Measurements from ENCODE around the gene LRIG3. TPM values are rescaled to one million over a fixed set of nuclear protein-coding genes. Genes with fewer than 3 reads are reported as not detected.
A peak's percentile ranks its signal among the peaks of the same experiment; 100 is the strongest.

Gene LRIG3
- total and polyA plus RNA-seq, 2 donors (not counting 3 experiments of a cell fraction or from before 2014, with no cell fraction given), result 55.5 to 55.7 TPM

- Histone ChIP-seq H3K9ac (replicated peaks; ENCODE audit: extremely low read depth, insufficient read depth, low read length) (no peak overlapping the region), H3K27ac (ENCODE audit: insufficient read depth, low read depth, low read length) (peak overlapping the region; percentile 20), H3K79me2 (ENCODE audit: control insufficient read depth, insufficient read depth, low read length) (no peaks in the 10 kb centered on the region), H2AFZ (ENCODE audit: low read depth, low read length) (peak overlapping the region; percentile 68), H3K36me3 (ENCODE audit: control insufficient read depth in 2 of 2, extremely low read depth in 1 of 2, insufficient read depth in 2 of 2, low read length in 2 of 2) (no peaks in the 10 kb centered on the region), H3K9me3 (replicated peaks; ENCODE audit: control insufficient read depth, insufficient read depth, low read length) (no peaks in the 10 kb centered on the region), H3K27me3 (ENCODE audit: control insufficient read depth in 2 of 2, insufficient read depth in 2 of 2, low read length in 2 of 2) (no peaks in the 10 kb centered on the region), H4K20me1 (replicated peaks; ENCODE audit: control insufficient read depth, extremely low read depth, insufficient read depth, low read length) (no peaks in the 10 kb centered on the region), H3K4me1 (ENCODE audit: control insufficient read depth, extremely low read depth, insufficient read depth, low read length) (peaks cover 36% of the 10 kb centered on the region), H3K4me3 (replicated peaks in 1 of 3; ENCODE audit: insufficient read depth in 1 of 3, low read depth in 1 of 3, low read length in 3 of 3) (no peak overlapping the region), H3K4me2 (ENCODE audit: insufficient read depth, low read length) (peak overlapping the region; percentile 92), H3K9me1 (replicated peaks; ENCODE audit: control insufficient read depth, extremely low read depth, insufficient read depth, low read length) (peaks cover 2% of the 10 kb centered on the region)
- dilution Hi-C loops (cut with MboI; ENCODE audit: extremely low pct_ligation_motif_present, low sequenced_read_pairs), result no loop called here
- no peak for DNase-seq (ENCODE audit: low read depth, low spot score)
- CTCF ChIA-PET, result interaction anchor here (1.0 to 1.7 kb wide), 6 partner anchors 8 to 19 kb away, joined by 3 to 6 read pairs (median 4); no protein-coding TSS in a partner anchor
- no TSS peak for BruUV-seq (replicated peaks)
- intact Hi-C loops (cut with micrococcal nuclease), result no loop called here
- POLR2A ChIA-PET, result no interaction called here
- no peak for TF ChIP-seq GATA2 (IDR thresholded peaks at IDR 0.05; ENCODE audit: insufficient read depth, insufficient read length, low read depth, low read length)
- TF ChIP-seq POLR2A (IDR thresholded peaks at IDR 0.05; ENCODE audit: low read depth, low read length), result no peak
- no peak for TF ChIP-seq JUN (IDR thresholded peaks at IDR 0.05; ENCODE audit: borderline replicate concordance, insufficient read depth, insufficient read length, low read depth)
- TF ChIP-seq MYC (IDR thresholded peaks at IDR 0.05; ENCODE audit: low read depth, low read length), result no peak
- TF ChIP-seq FOS (IDR thresholded peaks at IDR 0.05; ENCODE audit: borderline replicate concordance, insufficient read depth, low read length), result no peak
- no peak for TF ChIP-seq CTCF (IDR thresholded peaks at IDR 0.05; ENCODE audit: extremely low read depth in 1 of 2, insufficient read depth in 1 of 2, low read depth in 1 of 2, low read length in 2 of 2)
- TF ChIP-seq POLR2AphosphoS5 (IDR thresholded peaks at IDR 0.05; ENCODE audit: insufficient read depth, low read depth, low read length), result no peak
- no peak for TF ChIP-seq EZH2 (IDR thresholded peaks at IDR 0.05; ENCODE audit: borderline replicate concordance, low read depth, low read length, severe bottlenecking)
- no peak for TF ChIP-seq MAX (IDR thresholded peaks at IDR 0.05; ENCODE audit: insufficient read depth, insufficient read length)
- no peak for FAIRE-seq
Observed at GRCh38 chr12:58942345-58942744, 22.0 kb upstream of the LRIG3 start.

Data from endothelial cell of umbilical vein (primary cell).